Middle frontal gyrus (tissue), 1 donor: Measurements from ENCODE around the gene OR6M1.

Source experiments
- DNase-seq: peaks from one replicate; pipeline ENCODE4 v3.0.0-alpha.2; 2015; ENCODE audit warnings: low spot score; ENCODE audit errors: extremely low spot score

Gene OR6M1

GRCh38 chr11:123775715-123776549 lies 30.2 kb downstream of the OR6M1 start:
- DNase-seq, result no peak

- DNase-seq, result no peak
Measured at GRCh38 chr11:123775289-123775688, 30.9 kb downstream of the OR6M1 start.

GRCh38 chr11:123773959-123774358 lies 32.2 kb downstream of the OR6M1 start:
- DNase-seq, result no peak

- no peak for DNase-seq
Measured at GRCh38 chr11:123773026-123773425, 33.1 kb downstream of the OR6M1 start.

- no peak for DNase-seq
Measured at GRCh38 chr11:123771664-123772063, 34.5 kb downstream of the OR6M1 start.

- DNase-seq, result no peak
Measured at GRCh38 chr11:123770712-123771111, 35.4 kb downstream of the OR6M1 start.

- no peak for DNase-seq
Measured at GRCh38 chr11:123765601-123766000, 40.5 kb downstream of the OR6M1 start.

- DNase-seq, result no peak
Measured at GRCh38 chr11:123762422-123762821, 43.7 kb downstream of the OR6M1 start.

- DNase-seq, result no peak
Measured at GRCh38 chr11:123760894-123761293, 45.3 kb downstream of the OR6M1 start.

GRCh38 chr11:123757976-123758375 lies 48.2 kb downstream of the OR6M1 start:
- DNase-seq, result no peak

GRCh38 chr11:123755813-123756212 lies 50.3 kb downstream of the OR6M1 start:
- DNase-seq, result no peak
